ENCODE data around the gene HSD17B13.
"Not testable (repeated sequence)": the region's sequence is repeated elsewhere in the genome, so short reads cannot be mapped to it uniquely, and the experiment has no call there.

HSD17B13 gene, protein sequence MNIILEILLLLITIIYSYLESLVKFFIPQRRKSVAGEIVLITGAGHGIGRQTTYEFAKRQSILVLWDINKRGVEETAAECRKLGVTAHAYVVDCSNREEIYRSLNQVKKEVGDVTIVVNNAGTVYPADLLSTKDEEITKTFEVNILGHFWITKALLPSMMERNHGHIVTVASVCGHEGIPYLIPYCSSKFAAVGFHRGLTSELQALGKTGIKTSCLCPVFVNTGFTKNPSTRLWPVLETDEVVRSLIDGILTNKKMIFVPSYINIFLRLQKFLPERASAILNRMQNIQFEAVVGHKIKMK

GRCh38 chr4:87322754-87323153 is at the start of gene HSD17B13:
TSS of gene HSD17B13 (minus strand) at chr4:87322882. CDS start at chr4:87322841, 41 bp downstream.
- Mint-ChIP-seq H3K4me3 (no peak within 1 kb of the TSS), H3K27ac (no peak within 1 kb of the TSS), H3K9me3 (no peaks in the 10 kb centered on the region), H3K36me3 (no peaks in the 10 kb centered on the region), H3K4me1 (no peaks in the 10 kb centered on the region), H3K27me3 (no peaks in the 10 kb centered on the region)
- ATAC-seq (replicated peaks) (no peak), DNase-seq (no peak)

- Mint-ChIP-seq H3K27ac (no peak overlapping the region), H3K4me1 (peaks cover 1 to 5% of the 10 kb centered on the region in 2 donors), H3K4me3 (no peak overlapping the region), H3K36me3 (peaks cover 19 to 28% of the 10 kb centered on the region in 2 donors), H3K27me3 (no peaks in the 10 kb centered on the region), H3K9me3 (no peaks in the 10 kb centered on the region)
- DNase-seq (no peak), ATAC-seq (replicated peaks) (no peak)
Observed at GRCh38 chr4:87370068-87370467, 47.4 kb upstream of the HSD17B13 start.

DNA sequence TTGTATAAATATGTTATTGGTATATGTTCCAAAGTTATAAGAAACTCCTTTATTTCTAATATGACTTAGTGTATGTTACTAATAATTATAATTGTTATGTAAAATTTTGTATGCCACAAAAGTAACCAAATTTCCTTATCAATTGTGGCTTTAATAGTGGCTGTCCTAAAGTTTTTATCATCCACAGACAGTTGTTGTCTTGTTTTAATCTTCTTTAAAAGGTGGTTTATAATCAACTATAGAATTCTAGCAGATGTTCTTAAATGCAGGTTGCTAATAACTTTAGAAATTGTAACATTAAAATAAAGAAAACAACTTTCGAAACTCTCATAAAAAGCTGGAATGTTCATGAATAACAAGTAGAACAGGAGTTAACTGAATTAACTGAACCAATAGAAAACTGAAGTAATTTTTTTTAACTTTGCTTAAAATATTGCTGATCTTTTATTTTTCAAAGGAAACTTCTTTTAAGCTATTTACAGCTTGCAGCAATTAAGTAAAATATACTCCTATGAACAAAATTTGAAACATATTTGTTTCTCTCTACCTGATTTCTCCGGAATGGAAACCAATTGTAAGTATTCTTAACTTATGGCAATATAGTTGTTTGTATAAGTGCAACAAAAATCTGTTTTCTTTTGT is 44.0 kb upstream of the HSD17B13 start:
- H3K27me3 Mint-ChIP-seq: no peaks in the 10 kb centered on the region
- H3K4me3 Mint-ChIP-seq: no peak overlapping the region
- DNase-seq (no peak), ATAC-seq (replicated peaks) (no peak)
- peaks cover 1 to 5% of the 10 kb centered on the region in 2 donors for H3K4me1 Mint-ChIP-seq
- H3K36me3 Mint-ChIP-seq: peaks cover 21 to 44% of the 10 kb centered on the region in 2 donors
- H3K27ac Mint-ChIP-seq: no peak overlapping the region
- H3K9me3 Mint-ChIP-seq: no peaks in the 10 kb centered on the region

GRCh38 chr4:87365348-87365747 is 42.7 kb upstream of the HSD17B13 start:
- no peaks in the 10 kb centered on the region for H3K27me3 Mint-ChIP-seq
- H3K9me3 Mint-ChIP-seq: no peaks in the 10 kb centered on the region
- no peak for ATAC-seq (replicated peaks)
- no peak overlapping the region for H3K27ac Mint-ChIP-seq
- peaks cover 1 to 5% of the 10 kb centered on the region in 2 donors for H3K4me1 Mint-ChIP-seq
- DNase-seq: no peak
- H3K4me3 Mint-ChIP-seq: no peak overlapping the region
- peaks cover 14 to 43% of the 10 kb centered on the region in 2 donors for H3K36me3 Mint-ChIP-seq

GRCh38 chr4:87363552-87363951 is 40.9 kb upstream of the HSD17B13 start:
- ATAC-seq (replicated peaks): no peak
- H3K4me3 Mint-ChIP-seq: no peak overlapping the region
- no peaks in the 10 kb centered on the region for H3K27me3 Mint-ChIP-seq
- no peak overlapping the region for H3K27ac Mint-ChIP-seq
- no peak for DNase-seq
- H3K4me1 Mint-ChIP-seq: no peaks in the 10 kb centered on the region
- no peaks in the 10 kb centered on the region for H3K9me3 Mint-ChIP-seq
- H3K36me3 Mint-ChIP-seq: peaks cover 16 to 49% of the 10 kb centered on the region in 2 donors

GRCh38 chr4:87360338-87360935 is 37.8 kb upstream of the HSD17B13 start:
- Mint-ChIP-seq H3K27ac (no peak overlapping the region), H3K4me3 (no peak overlapping the region), H3K9me3 (no peaks in the 10 kb centered on the region), H3K27me3 (no peaks in the 10 kb centered on the region), H3K36me3 (peaks cover 11 to 39% of the 10 kb centered on the region in 2 donors), H3K4me1 (no peaks in the 10 kb centered on the region)
- ATAC-seq (replicated peaks) (no peak), DNase-seq (no peak)

DNA sequence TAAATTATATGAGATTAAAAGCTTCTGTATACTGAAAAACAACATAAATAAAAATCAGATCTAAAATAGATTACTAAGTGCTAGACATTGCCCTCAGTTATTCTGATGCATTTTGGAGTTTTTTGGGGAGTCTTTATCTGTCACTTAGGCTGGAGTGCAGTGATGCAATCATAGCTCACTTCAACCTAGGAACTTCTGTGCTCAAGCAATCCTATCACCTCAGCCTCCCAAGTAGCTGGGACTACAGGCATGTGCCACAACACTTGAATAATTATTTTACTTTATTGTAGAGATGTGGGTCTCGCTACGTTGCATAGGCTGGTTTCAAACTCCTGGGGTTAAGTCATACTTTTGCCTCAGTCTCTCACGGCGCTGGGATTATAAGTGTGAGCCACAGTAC is 36.6 kb upstream of the HSD17B13 start:
- peaks cover 11 to 38% of the 10 kb centered on the region in 2 donors for H3K36me3 Mint-ChIP-seq

DNA sequence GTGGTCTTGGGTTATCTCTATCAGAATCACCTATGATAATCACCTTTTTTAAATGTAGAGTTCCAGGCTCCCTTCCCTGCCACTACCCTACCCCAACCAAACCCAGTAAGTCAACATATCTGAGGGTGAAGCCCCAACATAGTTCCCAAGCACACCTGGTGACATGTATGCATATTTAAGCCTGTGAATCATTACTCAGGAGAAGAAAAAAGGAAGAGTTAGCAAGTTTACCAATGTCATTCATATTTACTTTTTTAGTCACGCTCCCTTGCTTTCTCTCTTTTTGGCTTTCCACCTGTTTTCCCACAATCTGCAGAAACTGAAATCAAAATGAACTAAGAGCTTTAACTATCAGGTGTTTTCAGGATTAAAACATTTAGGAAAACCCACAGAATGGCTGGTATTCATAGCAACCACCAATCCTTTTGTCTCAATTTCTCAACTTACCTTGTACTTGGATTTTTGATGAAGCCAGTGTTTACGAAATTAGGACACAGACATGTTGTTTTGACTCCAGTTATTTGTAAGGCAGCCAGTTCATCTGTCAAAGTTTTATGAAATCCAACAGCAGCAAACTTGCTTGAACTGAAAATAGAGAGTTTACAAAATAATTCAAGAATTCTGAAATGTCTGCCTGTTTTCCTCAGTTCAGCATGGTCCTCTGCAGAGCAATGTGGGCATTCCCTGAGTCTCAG is 34.3 kb upstream of the HSD17B13 start:
- Mint-ChIP-seq H3K36me3 (peaks cover 17 to 31% of the 10 kb centered on the region in 2 donors), H3K4me1 (no peaks in the 10 kb centered on the region), H3K27me3 (no peaks in the 10 kb centered on the region), H3K4me3 (no peak overlapping the region), H3K27ac (no peak overlapping the region), H3K9me3 (no peaks in the 10 kb centered on the region)
- ATAC-seq (replicated peaks) (no peak), DNase-seq (no peak)

More for the DNA sequence above, 36.6 kb upstream of the HSD17B13 start:
- H3K4me3 Mint-ChIP-seq: no peak overlapping the region
- no peak overlapping the region for H3K27ac Mint-ChIP-seq
- no peaks in the 10 kb centered on the region for H3K27me3 Mint-ChIP-seq
- no peaks in the 10 kb centered on the region for H3K9me3 Mint-ChIP-seq
- no peak for ATAC-seq (replicated peaks)
- no peaks in the 10 kb centered on the region for H3K4me1 Mint-ChIP-seq
- no peak for DNase-seq

DNA sequence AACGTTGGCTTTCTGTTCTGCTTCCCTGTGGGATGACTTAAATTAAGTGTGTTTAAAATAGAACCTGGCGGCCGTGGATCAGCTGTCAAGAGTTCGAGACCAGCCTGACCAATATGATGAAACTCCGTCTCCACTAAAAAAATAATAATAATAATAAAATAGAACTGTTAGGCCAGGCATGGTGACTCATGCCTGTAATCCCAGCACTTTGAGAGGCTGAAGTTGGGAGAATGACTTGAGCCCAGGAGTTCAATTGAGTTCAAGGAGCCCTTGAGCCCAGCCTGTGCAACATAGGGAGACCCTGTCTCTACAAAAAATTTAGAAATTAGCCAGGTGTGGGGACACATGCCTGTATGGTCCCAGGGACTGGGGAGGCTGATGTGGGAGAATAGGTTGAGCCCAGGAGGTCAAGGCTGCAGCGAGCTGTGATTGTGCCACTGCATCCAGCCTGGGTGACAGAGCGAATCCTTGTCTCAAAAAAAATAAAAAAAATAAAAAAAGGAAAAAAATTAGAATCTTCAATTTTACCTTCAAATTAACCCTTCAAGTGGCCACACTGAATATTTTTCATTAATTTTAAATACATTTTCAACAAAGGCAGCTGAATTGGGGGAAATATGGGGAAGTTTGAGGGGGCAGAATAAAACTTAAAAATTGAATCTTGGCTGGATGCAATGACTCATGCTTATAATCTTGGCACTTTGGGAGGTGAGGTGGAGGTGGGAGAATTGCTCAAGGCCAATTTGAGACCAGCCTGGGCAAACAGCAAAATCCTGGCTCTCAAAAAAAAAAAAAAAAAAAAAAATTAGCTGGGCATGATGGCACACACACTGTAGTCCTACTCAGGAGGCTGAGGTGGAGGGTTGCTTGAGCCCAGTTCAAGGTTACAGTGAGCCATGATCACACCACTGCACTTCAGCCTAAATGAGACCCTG is 31.8 kb upstream of the HSD17B13 start:
- no peak overlapping the region for H3K27ac Mint-ChIP-seq
- H3K36me3 Mint-ChIP-seq: peaks cover 13 to 19% of the 10 kb centered on the region in 2 donors

DNA sequence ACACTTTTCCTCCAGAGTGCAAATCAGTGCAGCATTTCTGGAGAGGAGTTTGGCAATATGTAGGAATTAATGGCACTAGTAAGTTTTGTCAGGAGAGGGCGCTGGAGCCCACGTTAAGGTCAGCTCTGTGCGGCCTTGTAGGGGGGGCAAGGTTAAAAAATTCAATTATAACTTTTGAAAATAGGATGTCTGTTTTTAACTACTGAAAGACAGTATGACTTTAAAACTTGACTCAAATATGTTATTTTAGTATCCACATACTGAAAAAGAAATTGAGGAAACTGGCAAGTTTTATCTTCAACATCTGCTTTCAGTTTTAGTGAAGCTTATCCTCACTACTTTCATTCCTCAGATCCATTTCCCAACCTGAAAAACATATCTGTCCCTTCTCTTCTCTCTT is 30.9 kb upstream of the HSD17B13 start:
- Mint-ChIP-seq H3K27me3 (no peaks in the 10 kb centered on the region), H3K9me3 (no peaks in the 10 kb centered on the region), H3K27ac (no peak overlapping the region), H3K36me3 (peaks cover 11 to 15% of the 10 kb centered on the region in 2 donors), H3K4me3 (no peak overlapping the region), H3K4me1 (no peaks in the 10 kb centered on the region)
- ATAC-seq (replicated peaks) (peak; percentile 39 to 48), DNase-seq (peak; percentile 5)

More for the DNA sequence above, 31.8 kb upstream of the HSD17B13 start:
- Mint-ChIP-seq H3K4me3 (no peak overlapping the region), H3K9me3 (no peaks in the 10 kb centered on the region), H3K4me1 (no peaks in the 10 kb centered on the region), H3K27me3 (no peaks in the 10 kb centered on the region)
- ATAC-seq (replicated peaks) (no peak), DNase-seq (no peak)

GRCh38 chr4:87345139-87345538 is 22.5 kb upstream of the HSD17B13 start:
- ATAC-seq (replicated peaks) (no peak), DNase-seq (no peak)
- H3K36me3 Mint-ChIP-seq: peaks cover 22 to 46% of the 10 kb centered on the region in 2 donors
- H3K9me3 Mint-ChIP-seq: peaks cover 3 to 5% of the 10 kb centered on the region in 2 donors
- H3K27me3 Mint-ChIP-seq: no peaks in the 10 kb centered on the region
- no peak overlapping the region for H3K4me3 Mint-ChIP-seq
- no peaks in the 10 kb centered on the region for H3K4me1 Mint-ChIP-seq
- no peak overlapping the region for H3K27ac Mint-ChIP-seq

DNA sequence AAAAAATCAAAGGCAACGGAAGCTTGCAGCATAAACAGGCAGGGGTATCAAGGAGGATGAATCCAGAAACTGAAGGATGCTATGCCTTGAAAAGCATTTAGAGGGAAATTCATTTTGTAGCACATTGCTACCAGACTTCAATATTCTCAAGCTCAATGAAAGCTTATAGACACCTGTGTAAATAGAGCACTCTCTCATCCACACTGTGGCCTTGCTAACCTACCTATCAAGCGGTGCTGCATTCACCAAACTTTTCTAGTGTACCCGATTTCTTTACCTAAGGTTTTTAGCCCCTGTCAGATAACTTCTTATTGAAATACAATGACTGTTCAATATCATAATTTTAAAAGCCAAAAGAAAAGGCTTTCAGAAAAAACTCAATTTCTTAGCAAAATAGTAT is 20.2 kb upstream of the HSD17B13 start:
- peaks cover 0 to 5% of the 10 kb centered on the region in 2 donors for H3K4me1 Mint-ChIP-seq
- no peak for DNase-seq
- H3K9me3 Mint-ChIP-seq: peaks cover 3 to 5% of the 10 kb centered on the region in 2 donors
- no peaks in the 10 kb centered on the region for H3K27me3 Mint-ChIP-seq
- H3K27ac Mint-ChIP-seq: no peak overlapping the region
- no peak for ATAC-seq (replicated peaks)
- peaks cover 31 to 63% of the 10 kb centered on the region in 2 donors for H3K36me3 Mint-ChIP-seq
- H3K4me3 Mint-ChIP-seq: no peak overlapping the region

- not testable (repeated sequence) for DNase-seq; H3K27me3 Mint-ChIP-seq; ATAC-seq (replicated peaks); H3K9me3 Mint-ChIP-seq; H3K4me3 Mint-ChIP-seq; H3K4me1 Mint-ChIP-seq; H3K27ac Mint-ChIP-seq
- peaks cover 34 to 70% of the 10 kb centered on the region in 2 donors for H3K36me3 Mint-ChIP-seq
Observed at GRCh38 chr4:87341954-87342635, 19.4 kb upstream of the HSD17B13 start.
